ENCODE data around the gene KCNH2. TPM values are rescaled to one million over a fixed set of nuclear protein-coding genes. Genes with fewer than 3 reads are reported as not detected.

KCNH2 gene
- total RNA-seq, 1 experiment from 2014 or later, result 1.5 TPM

- no TSS peak for BruUV-seq (replicated peaks)
These were observed 35.3 kb downstream of the KCNH2 start for GRCh38 chr7:150942591-150943452.

GRCh38 chr7:150942001-150942590 is 36.0 kb downstream of the KCNH2 start:
- Histone ChIP-seq H3K27me3 (replicated peaks; ENCODE audit: insufficient read depth, low read depth, low read length, poor library complexity) (no peaks in the 10 kb centered on the region), H3K4me3 (ENCODE audit: low read depth, low read length, poor library complexity, severe bottlenecking) (no peak overlapping the region), H3K4me1 (ENCODE audit: insufficient read depth, low read length, poor library complexity, severe bottlenecking) (peaks cover 19% of the 10 kb centered on the region), H3K36me3 (ENCODE audit: insufficient read depth, low read length, poor library complexity, severe bottlenecking) (no peaks in the 10 kb centered on the region), H3K27ac (ENCODE audit: low read depth, low read length, poor library complexity, severe bottlenecking) (no peak overlapping the region), H3K9me3 (ENCODE audit: low read depth, low read length, poor library complexity, severe bottlenecking) (no peaks in the 10 kb centered on the region)
- DNase-seq (ENCODE audit: low spot score), result no peak
- no TSS peak for BruUV-seq (replicated peaks)
- ChIA-PET CTCF (no interaction called here), POLR2A (ENCODE audit: low non-redundant PET) (no interaction called here)
- TF ChIP-seq EZH2 (IDR thresholded peaks at IDR 0.05; ENCODE audit: borderline replicate concordance, low read depth, low read length, poor library complexity, severe bottlenecking) (no peak), CTCF (conservative IDR thresholded peaks at IDR 0.05; ENCODE audit: low read depth, low read length) (no peak)
- intact Hi-C loops (cut with micrococcal nuclease; ENCODE audit: unreplicated experiment), result no loop called here

More at GRCh38 chr7:150942591-150943452, 35.3 kb downstream of the KCNH2 start:
- ChIA-PET POLR2A (ENCODE audit: low non-redundant PET) (no interaction called here), CTCF (no interaction called here)
- Histone ChIP-seq H3K9me3 (ENCODE audit: low read depth, low read length, poor library complexity, severe bottlenecking) (no peaks in the 10 kb centered on the region), H3K4me3 (ENCODE audit: low read depth, low read length, poor library complexity, severe bottlenecking) (no peak overlapping the region), H3K27me3 (replicated peaks; ENCODE audit: insufficient read depth, low read depth, low read length, poor library complexity) (no peaks in the 10 kb centered on the region), H3K27ac (ENCODE audit: low read depth, low read length, poor library complexity, severe bottlenecking) (no peak overlapping the region), H3K4me1 (ENCODE audit: insufficient read depth, low read length, poor library complexity, severe bottlenecking) (peaks cover 18% of the 10 kb centered on the region), H3K36me3 (ENCODE audit: insufficient read depth, low read length, poor library complexity, severe bottlenecking) (no peaks in the 10 kb centered on the region)
- TF ChIP-seq CTCF (conservative IDR thresholded peaks at IDR 0.05; ENCODE audit: low read depth, low read length), result no peak
- TF ChIP-seq EZH2 (IDR thresholded peaks at IDR 0.05; ENCODE audit: borderline replicate concordance, low read depth, low read length, poor library complexity, severe bottlenecking), result no peak
- no peak for DNase-seq (ENCODE audit: low spot score)
- intact Hi-C loops (cut with micrococcal nuclease; ENCODE audit: unreplicated experiment), result no loop called here

- Histone ChIP-seq H3K9me3 (ENCODE audit: low read depth, low read length, poor library complexity, severe bottlenecking) (no peaks in the 10 kb centered on the region), H3K4me1 (ENCODE audit: insufficient read depth, low read length, poor library complexity, severe bottlenecking) (peaks cover 19% of the 10 kb centered on the region), H3K36me3 (ENCODE audit: insufficient read depth, low read length, poor library complexity, severe bottlenecking) (no peaks in the 10 kb centered on the region), H3K27ac (ENCODE audit: low read depth, low read length, poor library complexity, severe bottlenecking) (no peak overlapping the region), H3K4me3 (ENCODE audit: low read depth, low read length, poor library complexity, severe bottlenecking) (no peak overlapping the region), H3K27me3 (replicated peaks; ENCODE audit: insufficient read depth, low read depth, low read length, poor library complexity) (no peaks in the 10 kb centered on the region)
- intact Hi-C loops (cut with micrococcal nuclease; ENCODE audit: unreplicated experiment), result no loop called here
- BruUV-seq (replicated peaks), result no TSS peak
- no peak for TF ChIP-seq EZH2 (IDR thresholded peaks at IDR 0.05; ENCODE audit: borderline replicate concordance, low read depth, low read length, poor library complexity, severe bottlenecking)
- no peak for TF ChIP-seq CTCF (conservative IDR thresholded peaks at IDR 0.05; ENCODE audit: low read depth, low read length)
- ChIA-PET CTCF (no interaction called here), POLR2A (ENCODE audit: low non-redundant PET) (no interaction called here)
- DNase-seq (ENCODE audit: low spot score), result no peak
These were observed 36.6 kb downstream of the KCNH2 start for GRCh38 chr7:150941351-150942000.
